ENCODE data around the gene CWC22. TPM values are rescaled to one million over a fixed set of nuclear protein-coding genes. Genes with fewer than 3 reads are reported as not detected.

CWC22 gene
- total and polyA plus RNA-seq, 2 of the 8 experiments (the other 6 are each of a cell fraction or from before 2014, with no cell fraction given): 3.7 to 34.0 TPM

DNA sequence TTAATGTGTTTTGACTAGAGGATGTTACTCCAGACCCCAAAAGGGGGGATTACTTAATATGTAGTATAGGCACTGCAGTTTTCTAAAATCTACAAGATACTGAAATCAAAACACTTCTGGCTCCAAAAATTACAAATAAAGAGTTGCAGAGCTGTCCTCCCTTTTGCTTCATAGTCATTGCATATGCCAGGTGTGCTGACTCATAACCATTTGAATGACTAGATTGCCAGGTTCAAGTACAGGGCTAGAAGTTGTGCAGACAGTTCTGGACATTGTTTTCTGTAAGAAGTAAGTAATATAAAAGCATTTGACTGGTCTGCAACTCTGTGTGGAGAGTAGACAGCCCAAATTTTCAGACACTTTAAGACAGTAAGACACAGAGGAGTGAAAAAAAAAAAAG is 6.7 kb downstream of the CWC22 start:
- Histone ChIP-seq H3K4ac (replicated peaks; ENCODE audit: insufficient read length, low read depth, low read length) (no peak overlapping the region), H2BK5ac (ENCODE audit: low read depth, low read length) (no peak overlapping the region), H2BK120ac (replicated peaks; ENCODE audit: low read depth, low read length) (no peak overlapping the region), H3K36me3 (ENCODE audit: control insufficient read depth in 2 of 4, insufficient read depth in 4 of 4, low read length in 3 of 4) (no peaks in the 10 kb centered on the region; a peak in 1 of 8 replicates), H4K20me1 (replicated peaks in 1 of 2; ENCODE audit: control insufficient read depth in 1 of 2, insufficient read depth in 2 of 2, low read length in 2 of 2) (no peaks in the 10 kb centered on the region), H3K4me1 (replicated peaks in 1 of 4; ENCODE audit: control insufficient read depth in 3 of 4, insufficient read depth in 4 of 4, low read length in 3 of 4) (peaks cover 2 to 7% (median 5%) of the 10 kb centered on the region in 4 experiments; a peak in 4 of 7 replicates), H3K56ac (replicated peaks; ENCODE audit: insufficient read length, low read depth, low read length) (no peak overlapping the region), H3K4me2 (ENCODE audit: insufficient read depth in 1 of 2, low read depth in 2 of 2, low read length in 2 of 2) (no peak overlapping the region), H4K5ac (ENCODE audit: insufficient read length, low read depth, low read length) (no peak overlapping the region), H3K27me3 (replicated peaks in 1 of 4; ENCODE audit: control insufficient read depth in 3 of 4, extremely low read depth in 1 of 4, insufficient read depth in 3 of 4, low read length in 3 of 4) (no peaks in the 10 kb centered on the region), H3K9ac (replicated peaks in 1 of 4; ENCODE audit: extremely low read depth in 1 of 4, low read depth in 3 of 4, low read length in 3 of 4) (no peak overlapping the region), H3K18ac (ENCODE audit: extremely low read depth, low read length) (no peak overlapping the region), H3K14ac (ENCODE audit: insufficient read length) (no peak overlapping the region), H4K8ac (ENCODE audit: extremely low read depth, insufficient read depth, low read length) (no peak overlapping the region), H2BK15ac (ENCODE audit: low read length) (no peak overlapping the region), H4K91ac (replicated peaks; ENCODE audit: insufficient read length, low read length) (no peak overlapping the region), H2AFZ (ENCODE audit: low read length) (no peak overlapping the region), H3K79me2 (ENCODE audit: control insufficient read depth in 1 of 2, insufficient read depth in 2 of 2, low read length in 2 of 2) (peaks cover 4 to 99% of the 10 kb centered on the region in 2 experiments; a peak in 3 of 4 replicates), H3K4me3 (ENCODE audit: extremely low read depth in 1 of 4, insufficient read depth in 2 of 4, low read depth in 3 of 4, low read length in 4 of 4) (no peak overlapping the region), H3K23ac (ENCODE audit: insufficient read length) (no peak overlapping the region), H3K27ac (ENCODE audit: low read depth, low read length) (no peak overlapping the region), H3K9me3 (ENCODE audit: insufficient read depth in 2 of 2, low read depth in 1 of 2, low read length in 1 of 2) (no peaks in the 10 kb centered on the region), H3K79me1 (ENCODE audit: low read depth, low read length) (peaks cover 4% of the 10 kb centered on the region; the same call in 1 of the 2 replicates), H2BK12ac (ENCODE audit: low read depth, low read length) (no peak overlapping the region), H2BK20ac (ENCODE audit: low read length) (no peak overlapping the region), H3K23me2 (ENCODE audit: low read depth, low read length) (no peaks in the 10 kb centered on the region), H2AK5ac (ENCODE audit: low read depth, low read length) (no peak overlapping the region)
- POLR2A ChIA-PET (ENCODE audit: partially characterized antibody): interaction anchor here (0.6 to 1.0 kb wide), 2 partner anchors 19 to 52 kb away, joined by 3 read pairs; no protein-coding TSS in a partner anchor
- TF ChIP-seq JUND (IDR thresholded peaks at IDR 0.05; ENCODE audit: low read length): no peak
- no peak for TF ChIP-seq RXRA (IDR thresholded peaks at IDR 0.05; ENCODE audit: insufficient read depth, low read depth, low read length)
- no peak for TF ChIP-seq HDAC6 (IDR thresholded peaks at IDR 0.05; ENCODE audit: low read depth, low read length)
- TF ChIP-seq EP300 (IDR thresholded peaks at IDR 0.05; ENCODE audit: borderline replicate concordance in 1 of 2, low read depth in 2 of 2, low read length in 2 of 2): no peak
- no peak for TF ChIP-seq TBP (IDR thresholded peaks at IDR 0.05; ENCODE audit: low read depth, low read length)
- TF ChIP-seq CBX8 (IDR thresholded peaks at IDR 0.05; ENCODE audit: borderline replicate concordance, low read depth, low read length): no peak
- no peak for TF ChIP-seq SP1 (IDR thresholded peaks at IDR 0.05; ENCODE audit: low read depth, low read length)
- no peak for TF ChIP-seq CHD1 (IDR thresholded peaks at IDR 0.05; ENCODE audit: low read depth, low read length)
- TF ChIP-seq KDM1A (IDR thresholded peaks at IDR 0.05; ENCODE audit: borderline replicate concordance, low read length): no peak
- TF ChIP-seq NRF1 (IDR thresholded peaks at IDR 0.05; ENCODE audit: low read depth, low read length): no peak
- no peak for TF ChIP-seq GABPA (IDR thresholded peaks at IDR 0.05; ENCODE audit: borderline replicate concordance, insufficient read depth, low read length)
- TF ChIP-seq SIN3A (conservative IDR thresholded peaks at IDR 0.05 in 1 of 2, IDR thresholded peaks at IDR 0.05 in 1 of 2; ENCODE audit: low read depth in 1 of 2, low read length in 2 of 2): no peak
- TF ChIP-seq CTBP2 (IDR thresholded peaks at IDR 0.05; ENCODE audit: borderline replicate concordance, insufficient read depth, insufficient read length, low read length): no peak
- TF ChIP-seq BRCA1 (IDR thresholded peaks at IDR 0.05; ENCODE audit: low read depth, low read length): no peak
- no peak for TF ChIP-seq KDM4A (IDR thresholded peaks at IDR 0.05; ENCODE audit: low read depth, low read length, severe bottlenecking)
- no peak for FAIRE-seq
- DNase-seq (ENCODE audit: low read depth in 1 of 2, low spot score in 2 of 2): no peak
- CTCF ChIA-PET (ENCODE audit: partially characterized antibody): interaction anchor here (1.6 kb wide), 1 partner anchor 77 kb away, joined by 9 read pairs; no protein-coding TSS in a partner anchor

Data from H1 (cell line).